OCI-LY3 (cell line): ENCODE data around the gene TEX261.

Experiments used
- H2AFZ ChIP-seq: fragments of 200-600, 300-600 bp; shearing (Covaris generic); 2 replicates; pipeline ENCODE4 v1.6.0; 2014; ENCODE audit warnings: antibody characterized with exemption, low read depth, low read length
- H3K27ac ChIP-seq: fragments of 200-600, 300-600 bp; sonication (generic); 2 replicates; pipeline ENCODE4 v1.5.1; 2014; ENCODE audit warnings: mild to moderate bottlenecking, low read length, moderate library complexity, mixed read lengths
- H3K27me3 ChIP-seq: fragments of 200-600, 300-600 bp; sonication (generic); 2 replicates; pipeline ENCODE4 v1.6.1; 2014; ENCODE audit warnings: low read depth, low read length, mixed read lengths
- H3K36me3 ChIP-seq: fragments of 200-600, 300-600 bp; sonication (generic); replicated peaks from 2 replicates; pipeline ENCODE3; 2014; ENCODE audit warnings: low read depth, low read length, mixed read lengths
- H3K4me1 ChIP-seq: fragments of 300-600, 200-600 bp; sonication (generic); 2 replicates; pipeline ENCODE4 v1.6.1; 2014; ENCODE audit warnings: low read length, mixed read lengths
- H3K4me2 ChIP-seq: fragments of 200-600, 300-600 bp; sonication (generic); 2 replicates; pipeline ENCODE4 v1.6.1; 2014; ENCODE audit warnings: low read length, mixed read lengths
- H3K4me3 ChIP-seq: fragments of 300-600, 200-600 bp; sonication (generic); 2 replicates; pipeline ENCODE4 v1.5.1; 2014; ENCODE audit warnings: antibody characterized with exemption, mild to moderate bottlenecking, low read length, moderate library complexity
- H3K79me2 ChIP-seq: fragments of 300-600, 200-600 bp; shearing (Covaris generic); 2 replicates; pipeline ENCODE4 v1.6.1; 2014; ENCODE audit warnings: mild to moderate bottlenecking, low read length, mixed read lengths
- H3K9ac ChIP-seq: fragments of 300-600, 200-600 bp; shearing (Covaris generic); 2 replicates; pipeline ENCODE4 v1.6.0; 2014; ENCODE audit warnings: mild to moderate bottlenecking, low read length, moderate library complexity
- H3K9me3 ChIP-seq: fragments of 200-600, 300-600 bp; shearing (Covaris generic); 2 replicates; pipeline ENCODE4 v1.6.1; 2014; ENCODE audit warnings: low read length, mixed read lengths; ENCODE audit not compliant: insufficient read depth
- H4K20me1 ChIP-seq: fragments of 200-600, 300-600 bp; sonication (generic); 2 replicates; pipeline ENCODE4 v1.6.1; 2016; ENCODE audit warnings: low read length, mixed read lengths; ENCODE audit not compliant: insufficient read depth
- EZH2phosphoT487 ChIP-seq: fragments of 200-600 bp; shearing (Covaris generic); IDR thresholded peaks from 2 replicates; pipeline ENCODE4 v1.6.1; 2018; ENCODE audit warnings: antibody characterized with exemption, mixed run types, low read depth
- TF ChIP-seq, protein P1 (sequence below): fragments of 200-600, 300-600 bp; sonication (generic); IDR thresholded peaks from 2 replicates; pipeline ENCODE4 v1.5.1; 2014; ENCODE audit warnings: antibody characterized with exemption, low read length, low read depth

Gene TEX261

DNA sequence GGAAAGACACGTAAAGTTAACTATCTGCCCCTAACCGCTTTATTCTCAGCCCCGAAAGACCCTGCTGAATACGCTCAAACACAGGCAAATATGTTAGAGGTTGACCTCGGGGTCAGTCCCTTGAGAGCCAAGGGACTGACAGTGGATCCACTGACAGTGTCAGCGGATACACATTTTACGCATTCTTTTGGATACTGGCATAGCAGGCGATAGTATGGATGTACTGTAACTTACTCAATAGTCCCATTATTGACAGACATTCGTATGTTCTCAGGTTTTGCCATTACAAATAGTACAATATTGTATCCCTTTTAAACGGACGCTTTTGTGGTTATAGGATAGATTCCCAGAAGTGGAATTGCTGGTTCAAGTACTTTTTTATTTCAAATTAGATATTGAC is 45.6 kb downstream of the TEX261 start:
- Histone ChIP-seq H3K27ac (no peak overlapping the region), H2AFZ (peak overlapping the region; percentile 97), H3K4me3 (peak overlapping the region; percentile 83), H3K79me2 (no peaks in the 10 kb centered on the region), H3K36me3 (no peaks in the 10 kb centered on the region), H4K20me1 (no peaks in the 10 kb centered on the region), H3K4me2 (peak overlapping the region; percentile 81), H3K9ac (no peak overlapping the region), H3K27me3 (peaks cover 17% of the 10 kb centered on the region), H3K4me1 (peaks cover 14% of the 10 kb centered on the region), H3K9me3 (no peaks in the 10 kb centered on the region)
- TF ChIP-seq, protein P1, sequence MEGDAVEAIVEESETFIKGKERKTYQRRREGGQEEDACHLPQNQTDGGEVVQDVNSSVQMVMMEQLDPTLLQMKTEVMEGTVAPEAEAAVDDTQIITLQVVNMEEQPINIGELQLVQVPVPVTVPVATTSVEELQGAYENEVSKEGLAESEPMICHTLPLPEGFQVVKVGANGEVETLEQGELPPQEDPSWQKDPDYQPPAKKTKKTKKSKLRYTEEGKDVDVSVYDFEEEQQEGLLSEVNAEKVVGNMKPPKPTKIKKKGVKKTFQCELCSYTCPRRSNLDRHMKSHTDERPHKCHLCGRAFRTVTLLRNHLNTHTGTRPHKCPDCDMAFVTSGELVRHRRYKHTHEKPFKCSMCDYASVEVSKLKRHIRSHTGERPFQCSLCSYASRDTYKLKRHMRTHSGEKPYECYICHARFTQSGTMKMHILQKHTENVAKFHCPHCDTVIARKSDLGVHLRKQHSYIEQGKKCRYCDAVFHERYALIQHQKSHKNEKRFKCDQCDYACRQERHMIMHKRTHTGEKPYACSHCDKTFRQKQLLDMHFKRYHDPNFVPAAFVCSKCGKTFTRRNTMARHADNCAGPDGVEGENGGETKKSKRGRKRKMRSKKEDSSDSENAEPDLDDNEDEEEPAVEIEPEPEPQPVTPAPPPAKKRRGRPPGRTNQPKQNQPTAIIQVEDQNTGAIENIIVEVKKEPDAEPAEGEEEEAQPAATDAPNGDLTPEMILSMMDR: no peak
- no peak for TF ChIP-seq EZH2phosphoT487

DNA sequence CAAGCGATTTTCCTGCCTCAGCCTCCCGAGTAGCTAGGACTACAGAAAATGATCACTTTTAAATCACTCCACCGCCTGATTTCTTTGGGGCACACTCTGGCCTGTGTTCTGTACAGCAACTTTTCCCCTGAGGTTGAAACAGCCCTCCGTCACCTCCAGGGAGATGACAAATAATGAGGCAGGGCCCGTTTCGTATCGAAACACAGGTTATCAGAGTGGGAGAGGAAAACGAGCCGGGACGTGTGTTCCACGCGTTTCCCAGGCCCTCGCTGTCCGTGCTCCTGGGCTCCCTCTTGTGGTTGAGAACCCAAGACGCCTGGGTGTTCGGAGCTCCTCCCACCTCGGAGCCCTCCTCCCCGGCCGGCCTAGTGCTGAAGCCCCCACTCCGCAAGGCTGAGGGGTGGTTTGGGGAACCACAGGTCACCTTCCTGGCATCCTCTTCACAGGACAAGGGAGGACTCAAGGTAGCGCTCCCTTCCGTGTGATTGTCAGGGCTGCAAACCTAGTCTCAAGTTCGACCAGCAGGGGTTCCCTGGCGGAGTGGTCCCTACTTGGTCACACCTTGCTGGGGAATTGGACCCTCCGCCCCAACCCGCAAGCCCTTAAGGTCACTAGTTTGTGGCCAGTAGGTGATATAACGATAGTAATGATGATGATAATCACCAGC is 46.2 kb downstream of the TEX261 start:
- H3K36me3 ChIP-seq: no peaks in the 10 kb centered on the region
- H3K4me2 ChIP-seq: peak overlapping the region; percentile 81
- H3K27me3 ChIP-seq: peaks cover 14% of the 10 kb centered on the region
- peak overlapping the region; percentile 83 for H3K4me3 ChIP-seq
- H4K20me1 ChIP-seq: no peaks in the 10 kb centered on the region
- H3K27ac ChIP-seq: no peak overlapping the region
- H2AFZ ChIP-seq: peak overlapping the region; percentile 97
- H3K9ac ChIP-seq: peak overlapping the region; percentile 66
- TF ChIP-seq, protein P1: peak; percentile 81
- no peak for TF ChIP-seq EZH2phosphoT487
- H3K4me1 ChIP-seq: peaks cover 14% of the 10 kb centered on the region
- no peaks in the 10 kb centered on the region for H3K79me2 ChIP-seq
- no peaks in the 10 kb centered on the region for H3K9me3 ChIP-seq

DNA sequence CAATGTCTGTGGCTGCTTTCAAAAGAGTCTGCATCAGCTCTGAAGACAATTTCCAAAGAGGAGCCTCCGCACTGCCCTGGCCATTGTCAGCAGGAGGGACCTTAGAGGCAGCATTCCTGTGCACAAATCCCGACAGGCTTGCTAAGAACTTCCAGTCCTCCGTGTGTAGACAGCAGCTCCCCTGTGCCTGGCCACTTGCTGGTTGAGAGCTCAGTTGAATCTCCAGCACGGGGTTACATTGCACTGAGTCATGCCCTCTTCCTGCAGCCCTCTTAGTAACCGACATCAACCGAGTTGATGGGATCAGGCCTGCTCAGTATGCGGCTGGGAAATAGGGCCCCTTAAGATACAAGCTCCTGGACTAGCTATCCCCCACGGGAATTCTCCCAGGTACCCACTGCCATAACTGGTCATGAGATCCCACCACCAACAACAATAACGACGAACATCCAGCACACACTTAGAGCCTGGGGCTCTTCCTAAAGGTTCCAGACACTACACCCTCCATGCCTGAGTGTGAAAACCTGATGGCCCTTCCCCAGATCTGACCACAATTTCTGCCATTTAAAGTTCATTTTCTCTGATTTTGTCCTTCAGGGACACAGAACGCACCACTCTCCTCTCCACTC is 47.0 kb downstream of the TEX261 start:
- Histone ChIP-seq H3K36me3 (no peaks in the 10 kb centered on the region), H3K4me1 (peaks cover 14% of the 10 kb centered on the region), H3K9ac (peak overlapping the region; percentile 66), H3K27me3 (peaks cover 7% of the 10 kb centered on the region; the same call in 1 of the 2 replicates), H2AFZ (peak overlapping the region; percentile 97), H3K4me3 (peak overlapping the region; percentile 83), H3K4me2 (peak overlapping the region; percentile 81), H3K79me2 (no peaks in the 10 kb centered on the region), H3K9me3 (no peaks in the 10 kb centered on the region), H3K27ac (no peak overlapping the region), H4K20me1 (no peaks in the 10 kb centered on the region)
- TF ChIP-seq EZH2phosphoT487: no peak
- TF ChIP-seq, protein P1: no peak

DNA sequence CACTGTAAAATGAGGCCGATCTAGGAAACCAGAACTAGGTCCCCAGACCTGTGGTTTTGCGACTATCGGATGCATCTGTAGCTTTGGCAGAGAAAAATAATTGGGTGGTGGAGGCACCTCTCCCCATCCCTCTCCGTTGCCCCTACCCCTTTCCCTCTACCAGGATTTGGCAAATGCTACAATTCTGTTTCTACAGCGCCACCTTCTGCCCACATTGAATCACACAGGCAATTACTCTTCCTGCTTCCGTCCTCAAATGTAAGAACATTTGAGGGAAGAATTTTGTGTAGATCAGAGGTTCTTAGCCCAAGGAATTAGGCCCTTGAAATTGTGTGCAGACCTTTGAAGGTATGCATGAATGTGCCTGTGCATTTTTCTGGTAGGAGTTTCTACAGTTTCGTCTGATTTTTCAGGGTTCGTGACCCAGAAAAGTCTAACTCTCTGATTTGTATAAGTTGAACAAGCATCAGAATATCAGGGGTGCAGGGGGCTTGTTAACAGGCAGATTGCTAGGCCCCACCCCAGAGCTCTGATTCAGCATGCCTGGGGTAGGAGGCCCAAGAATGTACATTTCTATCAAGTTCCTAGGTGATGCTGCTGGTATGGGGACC is 47.7 kb downstream of the TEX261 start:
- H3K4me3 ChIP-seq: peak overlapping the region; percentile 83
- peak overlapping the region; percentile 96 for H2AFZ ChIP-seq
- H3K36me3 ChIP-seq: no peaks in the 10 kb centered on the region

More for the DNA sequence above, 47.7 kb downstream of the TEX261 start:
- TF ChIP-seq EZH2phosphoT487: no peak
- TF ChIP-seq, protein P1: peak; percentile 92
- Histone ChIP-seq H3K4me2 (peak overlapping the region; percentile 81), H3K4me1 (peaks cover 14% of the 10 kb centered on the region), H4K20me1 (no peaks in the 10 kb centered on the region), H3K27me3 (0 out of 2 replicates have a peak, but pooled peaks cover 4% of the 10 kb centered on the region), H3K9ac (no peak overlapping the region), H3K27ac (no peak overlapping the region), H3K79me2 (no peaks in the 10 kb centered on the region), H3K9me3 (no peaks in the 10 kb centered on the region)
